ENCODE results near the gene LYPD6B.

- TF ChIP-seq EZH2phosphoT487 (conservative IDR thresholded peaks at IDR 0.05; ENCODE audit: low read length) (no peak), CTCF (IDR thresholded peaks at IDR 0.05; ENCODE audit: insufficient read depth, low read length, poor library complexity, severe bottlenecking) (peak; percentile 16)
Observed at GRCh38 chr2:149087751-149088150, 49.3 kb downstream of the LYPD6B start.
